Measurements from ENCODE around the gene RGS13.

The RGS13 gene

DNA sequence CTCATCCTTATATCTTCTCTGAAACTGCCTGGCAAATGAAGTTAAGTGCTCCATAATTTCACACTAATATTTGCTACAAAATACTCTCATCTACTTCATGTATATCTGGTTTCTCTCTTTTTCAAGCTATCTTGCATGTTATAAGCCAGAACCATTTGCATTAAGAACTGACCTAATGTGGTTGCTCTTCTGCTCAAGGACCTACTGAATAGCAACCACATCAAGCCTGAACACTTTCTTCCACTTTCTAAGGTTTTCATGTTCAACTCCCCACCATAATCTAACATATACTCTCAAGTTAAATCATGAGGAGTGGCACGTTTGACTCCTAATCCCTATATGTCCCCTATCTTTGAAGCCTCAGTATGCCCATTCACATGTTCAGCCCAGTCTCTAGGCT is 33.2 kb upstream of the RGS13 start:
- no peaks in the 10 kb centered on the region for H3K4me1 ChIP-seq (ENCODE audit: control insufficient read depth, insufficient read depth, low read length)
- H3K27ac ChIP-seq (ENCODE audit: low read depth, low read length): no peak overlapping the region
- no peak overlapping the region for H3K4me3 ChIP-seq (ENCODE audit: low read depth, low read length)
- H3K9ac ChIP-seq (ENCODE audit: low read depth, low read length): no peak overlapping the region
- H3K27me3 ChIP-seq (ENCODE audit: control insufficient read depth, insufficient read depth, low read length): no peaks in the 10 kb centered on the region
- H3K9me3 ChIP-seq (ENCODE audit: control insufficient read depth, insufficient read depth, low read length): no peaks in the 10 kb centered on the region
- H3K36me3 ChIP-seq (ENCODE audit: control insufficient read depth, insufficient read depth, low read length): no peaks in the 10 kb centered on the region

- Histone ChIP-seq H3K27ac (ENCODE audit: low read depth, low read length) (no peak overlapping the region), H3K9me3 (ENCODE audit: control insufficient read depth, insufficient read depth, low read length) (no peaks in the 10 kb centered on the region), H3K27me3 (ENCODE audit: control insufficient read depth, insufficient read depth, low read length) (no peaks in the 10 kb centered on the region), H3K36me3 (ENCODE audit: control insufficient read depth, insufficient read depth, low read length) (no peaks in the 10 kb centered on the region), H3K9ac (ENCODE audit: low read depth, low read length) (no peak overlapping the region), H3K4me3 (ENCODE audit: low read depth, low read length) (no peak overlapping the region), H3K4me1 (ENCODE audit: control insufficient read depth, insufficient read depth, low read length) (no peaks in the 10 kb centered on the region)
Observed at GRCh38 chr1:192603218-192603787, 32.6 kb upstream of the RGS13 start.

DNA sequence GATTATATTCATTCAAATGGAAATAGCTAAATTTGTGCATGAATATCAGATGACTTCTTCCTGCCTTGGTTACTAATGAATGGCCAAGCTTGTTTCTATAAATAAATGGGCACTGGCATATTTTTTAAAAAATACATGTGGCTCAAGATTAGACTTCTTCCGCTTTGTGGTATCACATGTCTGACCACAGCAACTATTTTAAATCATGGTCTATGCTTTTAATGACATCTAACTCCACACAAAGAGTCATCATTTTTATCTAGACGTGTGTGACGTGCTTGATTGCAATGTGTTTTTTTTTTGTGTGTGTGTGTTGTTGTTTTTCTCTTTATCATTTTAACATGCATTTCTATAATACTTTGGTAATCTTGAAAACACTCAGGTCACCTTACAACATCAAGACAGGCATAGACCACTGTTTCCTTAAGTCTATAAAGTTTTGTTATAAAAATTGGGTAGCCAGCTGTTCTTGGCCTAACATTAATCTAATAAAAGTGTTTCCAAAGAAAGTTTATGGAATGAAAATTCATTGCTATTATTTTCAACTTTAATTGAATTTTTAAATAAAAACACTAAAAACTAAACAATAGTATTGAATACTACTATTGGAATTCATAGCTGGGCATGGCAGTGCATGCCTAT is 30.8 kb upstream of the RGS13 start:
- H3K9me3 ChIP-seq (ENCODE audit: control insufficient read depth, insufficient read depth, low read length): no peaks in the 10 kb centered on the region
- H3K27ac ChIP-seq (ENCODE audit: low read depth, low read length): no peak overlapping the region
- no peaks in the 10 kb centered on the region for H3K4me1 ChIP-seq (ENCODE audit: control insufficient read depth, insufficient read depth, low read length)
- H3K36me3 ChIP-seq (ENCODE audit: control insufficient read depth, insufficient read depth, low read length): no peaks in the 10 kb centered on the region
- H3K9ac ChIP-seq (ENCODE audit: low read depth, low read length): no peak overlapping the region
- H3K27me3 ChIP-seq (ENCODE audit: control insufficient read depth, insufficient read depth, low read length): no peaks in the 10 kb centered on the region
- no peak overlapping the region for H3K4me3 ChIP-seq (ENCODE audit: low read depth, low read length)

- no peaks in the 10 kb centered on the region for H3K4me1 ChIP-seq (ENCODE audit: control insufficient read depth, insufficient read depth, low read length)
- no peaks in the 10 kb centered on the region for H3K27me3 ChIP-seq (ENCODE audit: control insufficient read depth, insufficient read depth, low read length)
- no peaks in the 10 kb centered on the region for H3K9me3 ChIP-seq (ENCODE audit: control insufficient read depth, insufficient read depth, low read length)
- no peaks in the 10 kb centered on the region for H3K36me3 ChIP-seq (ENCODE audit: control insufficient read depth, insufficient read depth, low read length)
- H3K4me3 ChIP-seq (ENCODE audit: low read depth, low read length): no peak overlapping the region
- no peak overlapping the region for H3K9ac ChIP-seq (ENCODE audit: low read depth, low read length)
- H3K27ac ChIP-seq (ENCODE audit: low read depth, low read length): no peak overlapping the region
Observed at GRCh38 chr1:192608671-192609070, 27.3 kb upstream of the RGS13 start.

GRCh38 chr1:192609110-192610079 is 26.6 kb upstream of the RGS13 start:
- H3K4me1 ChIP-seq (ENCODE audit: control insufficient read depth, insufficient read depth, low read length): no peaks in the 10 kb centered on the region
- H3K9ac ChIP-seq (ENCODE audit: low read depth, low read length): no peak overlapping the region
- no peaks in the 10 kb centered on the region for H3K9me3 ChIP-seq (ENCODE audit: control insufficient read depth, insufficient read depth, low read length)
- H3K36me3 ChIP-seq (ENCODE audit: control insufficient read depth, insufficient read depth, low read length): no peaks in the 10 kb centered on the region
- no peaks in the 10 kb centered on the region for H3K27me3 ChIP-seq (ENCODE audit: control insufficient read depth, insufficient read depth, low read length)
- no peak overlapping the region for H3K27ac ChIP-seq (ENCODE audit: low read depth, low read length)
- no peak overlapping the region for H3K4me3 ChIP-seq (ENCODE audit: low read depth, low read length)

DNA sequence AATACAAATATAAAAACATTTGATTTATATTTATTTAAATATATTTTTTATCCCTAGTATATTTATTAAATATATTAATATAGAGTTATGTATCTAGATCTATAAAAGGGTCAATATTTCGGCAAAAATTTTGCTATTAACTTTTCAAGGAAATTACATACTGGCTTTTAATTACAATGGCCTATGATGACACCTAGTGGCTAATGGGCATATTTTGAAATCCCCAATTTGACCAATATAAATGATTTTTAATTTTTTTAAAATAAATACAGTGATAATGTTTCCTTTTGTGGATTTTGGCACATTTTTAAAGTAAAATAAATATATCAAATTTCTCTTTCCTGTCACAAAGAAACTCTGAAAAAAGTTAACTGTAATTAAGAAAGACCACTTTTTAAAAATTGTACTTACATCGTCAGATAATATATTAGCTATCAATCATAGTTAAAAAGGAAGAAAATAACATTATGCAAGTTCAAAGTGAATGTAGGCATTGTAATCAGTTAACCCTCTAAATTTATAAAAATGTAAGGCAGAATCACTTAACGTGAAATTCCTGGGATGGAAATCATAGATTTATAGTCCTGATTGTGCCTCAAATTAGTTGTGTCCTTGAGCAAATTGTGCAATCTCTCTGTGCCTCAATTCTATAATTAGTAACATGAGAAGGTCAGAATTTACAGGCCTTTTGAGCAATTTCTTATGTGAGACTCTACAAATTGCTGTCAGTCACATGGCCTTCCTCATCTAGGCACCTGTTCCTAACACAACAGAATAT is 25.6 kb upstream of the RGS13 start:
- Histone ChIP-seq H3K9ac (ENCODE audit: low read depth, low read length) (no peak overlapping the region), H3K9me3 (ENCODE audit: control insufficient read depth, insufficient read depth, low read length) (no peaks in the 10 kb centered on the region), H3K4me3 (ENCODE audit: low read depth, low read length) (no peak overlapping the region), H3K27ac (ENCODE audit: low read depth, low read length) (no peak overlapping the region), H3K27me3 (ENCODE audit: control insufficient read depth, insufficient read depth, low read length) (no peaks in the 10 kb centered on the region), H3K36me3 (ENCODE audit: control insufficient read depth, insufficient read depth, low read length) (no peaks in the 10 kb centered on the region), H3K4me1 (ENCODE audit: control insufficient read depth, insufficient read depth, low read length) (no peaks in the 10 kb centered on the region)

DNA sequence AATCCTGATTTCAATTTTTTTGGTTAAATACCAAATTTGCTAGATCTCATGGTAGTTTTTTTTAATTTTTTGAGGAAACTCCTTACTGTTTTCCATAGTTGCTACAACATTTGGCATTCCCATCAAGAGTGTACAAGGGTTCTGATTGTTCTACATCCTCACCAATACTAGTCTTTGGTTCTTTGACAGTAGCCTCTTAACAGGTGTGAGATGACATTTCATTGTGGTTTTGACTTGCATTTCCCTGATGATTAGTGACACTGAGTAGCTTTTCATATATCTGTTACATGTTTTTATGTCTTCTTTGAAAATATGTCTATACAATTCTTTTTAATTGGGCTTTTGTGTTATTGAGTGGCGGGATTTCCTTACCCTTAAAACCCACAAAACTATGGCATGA is 20.9 kb upstream of the RGS13 start:
- Histone ChIP-seq H3K4me1 (ENCODE audit: control insufficient read depth, insufficient read depth, low read length) (no peaks in the 10 kb centered on the region), H3K27me3 (ENCODE audit: control insufficient read depth, insufficient read depth, low read length) (no peaks in the 10 kb centered on the region), H3K4me3 (ENCODE audit: low read depth, low read length) (no peak overlapping the region), H3K27ac (ENCODE audit: low read depth, low read length) (no peak overlapping the region), H3K36me3 (ENCODE audit: control insufficient read depth, insufficient read depth, low read length) (no peaks in the 10 kb centered on the region), H3K9me3 (ENCODE audit: control insufficient read depth, insufficient read depth, low read length) (no peaks in the 10 kb centered on the region), H3K9ac (ENCODE audit: low read depth, low read length) (no peak overlapping the region)

DNA sequence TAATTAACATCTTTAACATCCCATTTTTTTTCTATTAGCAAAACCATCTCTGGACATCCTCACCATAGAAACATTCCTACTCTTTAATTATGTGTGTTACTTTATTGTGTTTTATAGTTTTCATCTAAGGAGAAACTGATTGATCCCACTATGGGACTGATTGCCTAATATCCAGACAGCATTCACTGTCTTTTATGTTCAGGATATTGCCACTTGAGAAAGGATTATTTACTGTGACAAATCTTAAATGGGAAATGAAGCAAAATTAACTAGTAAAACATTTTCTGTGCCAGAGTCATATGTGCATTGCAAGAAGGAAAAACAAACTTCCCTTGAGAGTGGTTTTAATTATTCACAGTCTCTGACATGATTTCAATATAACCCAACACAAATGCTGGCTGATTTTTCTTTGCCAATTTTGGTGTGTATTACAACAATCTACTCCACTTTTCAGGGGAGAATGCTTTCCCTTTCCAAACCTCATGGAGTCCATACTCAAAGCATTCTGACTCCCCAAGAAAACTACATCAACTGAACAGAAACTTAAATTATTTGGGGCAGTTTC is 15.8 kb upstream of the RGS13 start:
- Histone ChIP-seq H3K4me1 (ENCODE audit: control insufficient read depth, insufficient read depth, low read length) (no peaks in the 10 kb centered on the region), H3K9me3 (ENCODE audit: control insufficient read depth, insufficient read depth, low read length) (no peaks in the 10 kb centered on the region), H3K9ac (ENCODE audit: low read depth, low read length) (no peak overlapping the region), H3K27me3 (ENCODE audit: control insufficient read depth, insufficient read depth, low read length) (no peaks in the 10 kb centered on the region), H3K27ac (ENCODE audit: low read depth, low read length) (no peak overlapping the region), H3K4me3 (ENCODE audit: low read depth, low read length) (no peak overlapping the region), H3K36me3 (ENCODE audit: control insufficient read depth, insufficient read depth, low read length) (no peaks in the 10 kb centered on the region)

- no peak overlapping the region for H3K9ac ChIP-seq (ENCODE audit: low read depth, low read length)
- no peaks in the 10 kb centered on the region for H3K9me3 ChIP-seq (ENCODE audit: control insufficient read depth, insufficient read depth, low read length)
- no peaks in the 10 kb centered on the region for H3K27me3 ChIP-seq (ENCODE audit: control insufficient read depth, insufficient read depth, low read length)
- no peaks in the 10 kb centered on the region for H3K4me1 ChIP-seq (ENCODE audit: control insufficient read depth, insufficient read depth, low read length)
- H3K36me3 ChIP-seq (ENCODE audit: control insufficient read depth, insufficient read depth, low read length): no peaks in the 10 kb centered on the region
- no peak overlapping the region for H3K27ac ChIP-seq (ENCODE audit: low read depth, low read length)
- H3K4me3 ChIP-seq (ENCODE audit: low read depth, low read length): no peak overlapping the region
Observed at GRCh38 chr1:192626366-192627179, 9.4 kb upstream of the RGS13 start.

DNA sequence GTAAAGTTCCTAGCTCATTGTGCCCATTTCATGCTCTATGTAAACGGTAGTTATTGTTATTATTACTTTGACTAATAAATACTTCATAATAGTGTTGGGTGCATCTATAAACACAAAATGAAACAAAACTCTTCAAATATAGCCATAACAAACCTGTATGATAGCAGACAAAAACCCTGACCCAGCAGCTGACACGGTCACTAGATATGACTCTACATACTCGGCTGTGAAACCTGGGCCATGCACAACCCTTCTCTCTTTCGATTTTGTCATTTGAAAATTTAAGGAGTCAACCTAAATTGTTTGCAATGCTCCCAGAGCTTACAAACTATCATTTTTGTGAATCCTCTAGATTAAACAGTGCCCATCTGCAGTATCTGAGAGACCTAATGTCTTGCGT is 8.0 kb upstream of the RGS13 start:
- no peak overlapping the region for H3K9ac ChIP-seq (ENCODE audit: low read depth, low read length)
- H3K4me3 ChIP-seq (ENCODE audit: low read depth, low read length): no peak overlapping the region
- H3K4me1 ChIP-seq (ENCODE audit: control insufficient read depth, insufficient read depth, low read length): peaks cover 1% of the 10 kb centered on the region; the same call in 1 of the 2 replicates
- no peaks in the 10 kb centered on the region for H3K9me3 ChIP-seq (ENCODE audit: control insufficient read depth, insufficient read depth, low read length)
- H3K27me3 ChIP-seq (ENCODE audit: control insufficient read depth, insufficient read depth, low read length): no peaks in the 10 kb centered on the region
- H3K36me3 ChIP-seq (ENCODE audit: control insufficient read depth, insufficient read depth, low read length): no peaks in the 10 kb centered on the region
- H3K27ac ChIP-seq (ENCODE audit: low read depth, low read length): no peak overlapping the region
